ENCODE data around the gene RIN3. TPM values are rescaled to one million over a fixed set of nuclear protein-coding genes. Genes with fewer than 3 reads are reported as not detected.

The RIN3 gene
- total and polyA plus RNA-seq, 7 experiments from 2014 or later: 27.2 to 182 (median 114) TPM

DNA sequence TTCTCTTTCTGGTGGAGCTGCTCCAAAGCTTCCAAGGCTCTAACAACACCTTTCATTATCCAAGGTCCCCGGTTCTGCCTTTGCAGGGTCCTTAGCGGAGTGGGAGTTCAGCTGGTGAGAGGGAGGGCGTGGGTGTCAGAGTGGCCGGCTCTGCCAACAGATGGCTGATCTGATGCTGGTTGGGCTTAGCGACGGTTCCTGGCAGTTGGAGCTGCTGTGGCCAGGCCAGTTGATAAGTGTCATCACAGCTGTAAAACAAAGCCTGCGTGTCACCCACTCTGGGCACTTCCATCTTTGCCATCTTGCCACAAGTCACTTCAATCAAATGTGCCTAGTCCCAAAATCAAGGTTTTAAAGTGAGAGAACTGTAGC is 36.3 kb downstream of the RIN3 start:
- H3K27ac Mint-ChIP-seq: peak overlapping the region in 3 of 9 donors; percentile 3 to 44 (median 37)
- no peaks in the 10 kb centered on the region for H3K27me3 ChIP-seq (ENCODE audit: control insufficient read depth in 2 of 2, insufficient read depth in 2 of 2, low read length in 2 of 2)
- ChIA-PET POLR2A (interaction anchor here (1.0 to 3.2 kb wide), 6 partner anchors 10 to 101 kb away, joined by 3 to 11 read pairs (median 4); no protein-coding TSS in a partner anchor), CTCF (interaction anchor here (0.7 to 1.2 kb wide), 3 partner anchors 27 to 132 kb away, joined by 3 to 5 read pairs (median 4); no protein-coding TSS in a partner anchor)
- H3K36me3 ChIP-seq (ENCODE audit: control insufficient read depth in 2 of 3, insufficient read depth in 3 of 3, low read length in 3 of 3): no peaks in the 10 kb centered on the region
- DNase-seq: no peak
- peaks cover 0 to 11% (median 0%) of the 10 kb centered on the region in 11 donors for H3K9me3 Mint-ChIP-seq
- intact Hi-C loops (cut with micrococcal nuclease): loop anchor here (2.0 to 5.0 kb wide), 5 partner anchors 37 to 132 kb away; partner anchors contain the start of gene RIN3 (in 1 of the 2)
- ATAC-seq: peak; percentile 37
- H3K9me3 ChIP-seq (ENCODE audit: control insufficient read depth in 2 of 3, low read length in 3 of 3): no peaks in the 10 kb centered on the region
- peaks cover 6 to 19% of the 10 kb centered on the region in 2 donors for H3K4me1 ChIP-seq (ENCODE audit: control insufficient read depth in 2 of 2, insufficient read depth in 2 of 2, low read length in 2 of 2)
- no peak overlapping the region for H3K4me3 Mint-ChIP-seq
- peaks cover 16 to 41% (median 27%) of the 10 kb centered on the region in 7 donors for H3K4me1 Mint-ChIP-seq
- H3K4me3 ChIP-seq (ENCODE audit: low read length): no peak overlapping the region
- H3K36me3 Mint-ChIP-seq: no peaks in the 10 kb centered on the region
- H3K27ac ChIP-seq (ENCODE audit: low read depth, low read length): no peak overlapping the region
- H3K27me3 Mint-ChIP-seq: peaks cover 0 to 6% (median 0%) of the 10 kb centered on the region in 5 donors

DNA sequence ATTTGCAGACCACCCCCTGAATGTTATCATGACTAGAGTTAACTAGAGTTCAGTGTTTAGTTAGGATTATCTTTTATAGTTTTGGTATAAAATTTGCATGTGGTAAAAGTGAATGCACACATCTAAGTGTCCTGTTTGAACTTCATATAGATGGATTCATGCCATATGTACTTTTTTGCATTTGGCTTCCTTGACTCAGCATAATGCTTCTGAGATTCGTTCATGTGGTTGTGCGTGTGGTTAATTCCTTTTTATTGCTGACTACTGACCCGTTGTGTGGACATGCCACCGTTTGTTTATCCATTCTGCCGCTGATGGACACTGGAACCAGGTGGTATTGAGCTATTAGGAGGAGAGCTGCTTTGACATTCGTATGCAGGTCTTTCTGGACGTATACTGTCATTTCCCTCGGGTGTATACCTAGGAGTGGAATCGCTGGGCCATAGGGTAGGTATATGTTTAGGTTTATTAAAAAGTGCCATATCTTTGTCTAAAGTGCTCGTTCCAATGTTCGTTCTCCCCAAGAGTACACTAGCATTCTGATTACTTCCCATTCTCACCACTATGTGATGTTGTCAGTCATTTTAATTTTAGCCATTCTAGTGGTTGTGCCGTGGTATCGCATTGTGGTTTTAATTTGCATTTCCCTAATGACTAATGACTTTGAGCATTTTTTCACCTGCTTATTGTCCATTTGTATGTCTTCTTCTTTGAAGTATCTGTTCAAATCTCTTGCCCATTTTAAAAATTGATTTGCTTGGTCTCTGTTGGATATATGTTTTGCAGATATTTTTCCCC is 37.7 kb downstream of the RIN3 start:
- Histone ChIP-seq H3K4me3 (ENCODE audit: low read length) (no peak overlapping the region), H3K27me3 (ENCODE audit: control insufficient read depth in 2 of 2, insufficient read depth in 2 of 2, low read length in 2 of 2) (no peaks in the 10 kb centered on the region), H3K36me3 (ENCODE audit: control insufficient read depth in 2 of 3, insufficient read depth in 3 of 3, low read length in 3 of 3) (no peaks in the 10 kb centered on the region), H3K27ac (ENCODE audit: low read depth, low read length) (no peak overlapping the region), H3K4me1 (ENCODE audit: control insufficient read depth in 2 of 2, insufficient read depth in 2 of 2, low read length in 2 of 2) (peaks cover 19 to 20% of the 10 kb centered on the region in 2 donors), H3K9me3 (ENCODE audit: control insufficient read depth in 2 of 3, low read length in 3 of 3) (no peaks in the 10 kb centered on the region)
- peaks cover 0 to 11% (median 0%) of the 10 kb centered on the region in 11 donors for H3K9me3 Mint-ChIP-seq
- H3K4me3 Mint-ChIP-seq: no peak overlapping the region
- ATAC-seq (peak; percentile 59), DNase-seq (no peak)
- no peaks in the 10 kb centered on the region for H3K36me3 Mint-ChIP-seq
- POLR2A ChIA-PET: interaction anchor here (1.0 kb wide), 1 partner anchor 27 kb away, joined by 3 read pairs; no protein-coding TSS in a partner anchor
- intact Hi-C loops (cut with micrococcal nuclease): loop anchor here in 1 of 2 donors (5.0 kb wide), 1 partner anchor 131 kb away; no protein-coding TSS in a partner anchor
- CTCF ChIA-PET: no interaction called here
- peaks cover 27 to 54% (median 41%) of the 10 kb centered on the region in 7 donors for H3K4me1 Mint-ChIP-seq
- peak overlapping the region in 3 of 9 donors; percentile 1 to 51 (median 50) for H3K27ac Mint-ChIP-seq
- H3K27me3 Mint-ChIP-seq: peaks cover 0 to 10% (median 0%) of the 10 kb centered on the region in 5 donors

DNA sequence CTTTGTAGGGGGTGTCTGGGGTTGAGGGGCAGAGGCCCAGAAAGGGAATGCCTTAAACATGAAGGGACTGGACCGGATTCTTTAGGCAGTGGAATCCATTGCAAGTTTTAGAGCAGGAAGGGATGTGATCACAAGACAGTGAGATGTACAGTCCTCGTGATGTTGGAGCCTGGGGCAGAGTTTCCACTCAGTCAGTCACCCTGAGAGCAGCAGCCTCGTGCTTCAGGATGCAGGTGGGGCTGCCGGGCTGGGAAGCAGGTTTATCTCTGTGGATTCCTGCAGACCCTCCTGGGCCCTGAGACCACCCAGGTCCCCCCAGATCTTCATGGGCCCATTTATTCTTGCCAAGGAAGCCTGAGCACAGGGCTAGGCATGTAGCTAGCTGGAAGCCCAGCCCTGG is 38.5 kb downstream of the RIN3 start:
- H3K4me1 ChIP-seq (ENCODE audit: control insufficient read depth in 2 of 2, insufficient read depth in 2 of 2, low read length in 2 of 2): peaks cover 19 to 25% of the 10 kb centered on the region in 2 donors
- DNase-seq: no peak
- ChIA-PET POLR2A (no interaction called here), CTCF (no interaction called here)
- H3K4me1 Mint-ChIP-seq: peaks cover 34 to 62% (median 49%) of the 10 kb centered on the region in 7 donors
- H3K27me3 Mint-ChIP-seq: peaks cover 0 to 10% (median 0%) of the 10 kb centered on the region in 5 donors
- ATAC-seq: no peak
- H3K36me3 Mint-ChIP-seq: no peaks in the 10 kb centered on the region
- no peaks in the 10 kb centered on the region for H3K36me3 ChIP-seq (ENCODE audit: control insufficient read depth in 2 of 3, insufficient read depth in 3 of 3, low read length in 3 of 3)
- H3K4me3 Mint-ChIP-seq: no peak overlapping the region
- no peak overlapping the region for H3K27ac ChIP-seq (ENCODE audit: low read depth, low read length)
- intact Hi-C loops (cut with micrococcal nuclease): loop anchor here (2.0 to 5.0 kb wide), 2 partner anchors 129 to 130 kb away; no protein-coding TSS in a partner anchor
- no peaks in the 10 kb centered on the region for H3K9me3 ChIP-seq (ENCODE audit: control insufficient read depth in 2 of 3, low read length in 3 of 3)
- H3K27ac Mint-ChIP-seq: peak overlapping the region in 2 of 9 donors; percentile 50 to 51
- peaks cover 0 to 6% (median 0%) of the 10 kb centered on the region in 11 donors for H3K9me3 Mint-ChIP-seq
- H3K27me3 ChIP-seq (ENCODE audit: control insufficient read depth in 2 of 2, insufficient read depth in 2 of 2, low read length in 2 of 2): no peaks in the 10 kb centered on the region
- H3K4me3 ChIP-seq (ENCODE audit: low read length): no peak overlapping the region

DNA sequence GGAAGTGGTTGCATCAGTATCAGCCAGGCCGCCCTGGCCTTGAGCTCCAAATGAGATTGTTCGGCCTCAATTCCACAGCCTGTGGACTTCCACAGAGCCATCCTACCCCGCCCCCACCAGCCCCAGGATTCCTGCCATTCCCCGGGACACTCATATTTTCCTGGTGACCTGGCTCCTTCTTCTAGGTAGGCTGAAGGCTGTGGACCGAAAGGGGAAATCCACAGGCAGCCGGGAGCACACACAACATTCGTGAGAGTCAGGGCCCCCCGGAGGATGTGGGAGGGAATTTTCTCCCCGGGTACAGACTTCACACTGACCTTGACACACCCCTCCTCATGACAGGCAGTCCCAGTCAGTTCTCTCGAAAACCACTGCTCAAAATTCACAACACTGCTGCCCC is 39.9 kb downstream of the RIN3 start:
- Mint-ChIP-seq H3K9me3 (no peaks in the 10 kb centered on the region), H3K27me3 (peaks cover 0 to 10% (median 0%) of the 10 kb centered on the region in 5 donors), H3K36me3 (peaks cover 0 to 1% (median 0%) of the 10 kb centered on the region in 5 donors), H3K27ac (no peak overlapping the region), H3K4me3 (no peak overlapping the region), H3K4me1 (peaks cover 34 to 65% (median 58%) of the 10 kb centered on the region in 7 donors)
- H3K4me3 ChIP-seq (ENCODE audit: low read length): no peak overlapping the region
- intact Hi-C loops (cut with micrococcal nuclease): loop anchor here (2.0 to 5.0 kb wide), 2 partner anchors 127 to 129 kb away; no protein-coding TSS in a partner anchor
- no peak for ATAC-seq
- H3K27ac ChIP-seq (ENCODE audit: low read depth, low read length): no peak overlapping the region
- H3K9me3 ChIP-seq (ENCODE audit: control insufficient read depth in 2 of 3, low read length in 3 of 3): no peaks in the 10 kb centered on the region
- ChIA-PET CTCF (interaction anchor here (0.5 kb wide), 1 partner anchor 14 kb away, joined by 5 read pairs; no protein-coding TSS in a partner anchor), POLR2A (interaction anchor here (1.1 kb wide), 1 partner anchor 15 kb away, joined by 3 read pairs; no protein-coding TSS in a partner anchor)
- H3K36me3 ChIP-seq (ENCODE audit: control insufficient read depth in 2 of 3, insufficient read depth in 3 of 3, low read length in 3 of 3): no peaks in the 10 kb centered on the region
- DNase-seq: no peak
- H3K27me3 ChIP-seq (ENCODE audit: control insufficient read depth in 2 of 2, insufficient read depth in 2 of 2, low read length in 2 of 2): no peaks in the 10 kb centered on the region
- peaks cover 19 to 25% of the 10 kb centered on the region in 2 donors for H3K4me1 ChIP-seq (ENCODE audit: control insufficient read depth in 2 of 2, insufficient read depth in 2 of 2, low read length in 2 of 2)

DNA sequence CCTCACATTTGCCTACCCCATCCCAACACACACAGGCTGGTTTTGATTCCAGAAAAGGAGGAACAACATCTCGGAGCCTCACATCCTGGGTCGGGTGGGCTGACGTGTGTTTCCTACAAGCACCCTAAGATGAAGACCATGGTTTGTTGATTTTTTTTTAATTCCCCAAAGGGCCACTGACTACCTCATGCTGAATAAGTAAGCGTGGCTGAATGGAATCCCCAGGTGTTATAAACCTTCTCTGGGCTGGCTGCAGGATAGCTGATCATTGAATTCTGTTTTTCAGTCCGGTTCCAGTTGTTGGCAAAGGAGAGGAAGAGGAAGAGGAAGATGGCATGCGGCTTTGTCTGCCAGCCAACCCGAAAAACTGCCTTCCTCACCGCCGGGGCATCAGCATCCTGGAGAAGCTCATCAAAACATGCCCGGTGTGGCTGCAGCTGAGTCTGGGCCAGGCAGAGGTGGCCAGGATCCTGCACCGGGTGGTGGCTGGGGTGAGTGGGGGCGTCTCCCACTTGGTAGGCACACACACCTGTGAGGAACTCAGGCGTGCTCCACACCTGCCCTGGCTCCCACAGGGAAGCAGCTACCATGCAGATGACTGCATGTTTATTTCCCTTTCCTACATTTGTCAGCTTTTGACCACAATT is 42.0 kb downstream of the RIN3 start:
- POLR2A ChIA-PET: interaction anchor here (0.6 to 2.4 kb wide), 2 partner anchors 12 to 1140 kb away, joined by 3 to 7 read pairs; no protein-coding TSS in a partner anchor
- Mint-ChIP-seq H3K27me3 (peaks cover 0 to 10% (median 0%) of the 10 kb centered on the region in 5 donors), H3K27ac (peak overlapping the region in 7 of 9 donors; percentile 25 to 84 (median 69)), H3K4me3 (peak overlapping the region in 9 of 10 donors; percentile 21 to 74 (median 57)), H3K9me3 (no peaks in the 10 kb centered on the region), H3K36me3 (peaks cover 0 to 9% (median 0%) of the 10 kb centered on the region in 5 donors), H3K4me1 (peaks cover 41 to 71% (median 61%) of the 10 kb centered on the region in 7 donors)
- Histone ChIP-seq H3K27ac (ENCODE audit: low read depth, low read length) (no peak overlapping the region), H3K36me3 (ENCODE audit: control insufficient read depth in 2 of 3, insufficient read depth in 3 of 3, low read length in 3 of 3) (no peaks in the 10 kb centered on the region), H3K9me3 (ENCODE audit: control insufficient read depth in 2 of 3, low read length in 3 of 3) (no peaks in the 10 kb centered on the region), H3K27me3 (ENCODE audit: control insufficient read depth in 2 of 2, insufficient read depth in 2 of 2, low read length in 2 of 2) (no peaks in the 10 kb centered on the region), H3K4me1 (ENCODE audit: control insufficient read depth in 2 of 2, insufficient read depth in 2 of 2, low read length in 2 of 2) (peaks cover 19 to 27% of the 10 kb centered on the region in 2 donors), H3K4me3 (ENCODE audit: low read length) (no peak overlapping the region)
- CTCF ChIA-PET: no interaction called here
- intact Hi-C loops (cut with micrococcal nuclease): no loop called here
- no peak for DNase-seq
- ATAC-seq: no peak

DNA sequence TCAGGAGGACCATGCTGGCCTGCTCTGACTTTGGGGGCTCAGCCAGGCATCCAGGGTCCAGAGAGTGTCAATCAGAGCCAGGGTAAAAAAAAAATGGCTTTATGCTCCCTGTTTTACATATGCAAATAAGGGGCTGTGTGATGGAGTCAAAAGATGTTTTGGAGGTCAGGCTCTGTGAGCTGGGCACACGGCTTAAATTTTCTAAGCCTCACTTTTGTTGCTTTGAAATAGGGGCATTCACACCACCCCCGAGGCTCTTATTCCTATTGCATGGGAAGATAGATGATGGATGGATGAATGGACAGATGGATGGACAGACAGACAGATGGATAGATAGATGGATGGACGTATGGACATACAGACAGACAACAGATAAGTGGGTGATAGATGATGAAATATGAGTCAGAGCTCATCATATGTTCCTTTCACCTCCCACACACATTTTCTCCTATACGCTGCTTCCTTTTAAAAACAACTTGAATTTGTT is 42.7 kb downstream of the RIN3 start:
- POLR2A ChIA-PET: interaction anchor here (0.6 to 2.4 kb wide), 4 partner anchors 13 to 1141 kb away, joined by 3 to 7 read pairs (median 3); no protein-coding TSS in a partner anchor
- Histone ChIP-seq H3K9me3 (ENCODE audit: control insufficient read depth in 2 of 3, low read length in 3 of 3) (no peaks in the 10 kb centered on the region), H3K4me1 (ENCODE audit: control insufficient read depth in 2 of 2, insufficient read depth in 2 of 2, low read length in 2 of 2) (peaks cover 12 to 27% of the 10 kb centered on the region in 2 donors), H3K27ac (ENCODE audit: low read depth, low read length) (no peak overlapping the region), H3K36me3 (ENCODE audit: control insufficient read depth in 2 of 3, insufficient read depth in 3 of 3, low read length in 3 of 3) (no peaks in the 10 kb centered on the region), H3K27me3 (ENCODE audit: control insufficient read depth in 2 of 2, insufficient read depth in 2 of 2, low read length in 2 of 2) (no peaks in the 10 kb centered on the region), H3K4me3 (ENCODE audit: low read length) (no peak overlapping the region)
- no peaks in the 10 kb centered on the region for H3K9me3 Mint-ChIP-seq
- H3K4me1 Mint-ChIP-seq: peaks cover 38 to 67% (median 56%) of the 10 kb centered on the region in 7 donors
- H3K4me3 Mint-ChIP-seq: peak overlapping the region in 9 of 10 donors; percentile 21 to 66 (median 57)
- H3K27me3 Mint-ChIP-seq: peaks cover 0 to 8% (median 0%) of the 10 kb centered on the region in 5 donors
- ATAC-seq (no peak), DNase-seq (no peak)
- H3K36me3 Mint-ChIP-seq: peaks cover 0 to 9% (median 0%) of the 10 kb centered on the region in 5 donors
- intact Hi-C loops (cut with micrococcal nuclease): no loop called here
- H3K27ac Mint-ChIP-seq: peak overlapping the region in 8 of 9 donors; percentile 25 to 84 (median 58)
- CTCF ChIA-PET: interaction anchor here (0.5 kb wide), 1 partner anchor 1383 kb away, joined by 3 read pairs; no protein-coding TSS in a partner anchor

All from naive thymus-derived CD4-positive, alpha-beta T cell (primary cell).